Heart left ventricle (tissue), 16 donors: Measurements from ENCODE around the gene RBM20. TPM values are rescaled to one million over a fixed set of nuclear protein-coding genes. Genes with fewer than 3 reads are reported as not detected.
"Not testable (repeated sequence)": the region's sequence is repeated elsewhere in the genome, so short reads cannot be mapped to it uniquely, and the experiment has no call there.

Experiments used
- ATAC-seq, 4 donors: fragments of 200-7000 bp; cut with Tn5 transposase; one replicate each; pipeline ENCODE4 v1.9.1; 2020 to 2022; ENCODE audit warnings: moderate library complexity in 4 of 4, mild to moderate bottlenecking in 3 of 4, moderate number of reproducible peaks in 1 of 4
- DNase-seq, 5 donors: peaks; one replicate each; pipeline ENCODE4 v3.0.0-alpha.2; 2020
- H3K27ac ChIP-seq, 12 donors: fragments of 200-600 bp; sonication (generic) in 4 of 12; one replicate each; pipeline versions ENCODE4 v1.5.0 to v1.8.0; 2016 to 2022; ENCODE audit warnings: mild to moderate bottlenecking in 2 of 12
- H3K27me3 ChIP-seq, 9 donors: fragments of 200-600 bp; sonication (generic) in 2 of 9; one replicate each; pipeline versions ENCODE4 v1.5.1 to v1.8.0; 2016 to 2022; ENCODE audit warnings: mild to moderate bottlenecking in 3 of 9
- H3K36me3 ChIP-seq, 9 donors: fragments of 200-600 bp; sonication (generic) in 2 of 9; one replicate each; pipeline versions ENCODE4 v1.5.0 to v1.8.0; 2018 to 2022; ENCODE audit warnings: mild to moderate bottlenecking in 2 of 9
- H3K4me1 ChIP-seq, 12 donors: fragments of 200-600 bp; sonication (generic) in 4 of 12; one replicate each; pipeline versions ENCODE4 v1.5.0 to v1.8.0; 2016 to 2022; ENCODE audit warnings: mild to moderate bottlenecking in 3 of 12
- H3K4me3 ChIP-seq, 12 donors: fragments of 200-600 bp; sonication (generic) in 4 of 12; one replicate each; pipeline versions ENCODE4 v1.5.0 to v1.8.0; 2017 to 2022; ENCODE audit warnings: mild to moderate bottlenecking in 9 of 12, moderate library complexity in 4 of 12
- H3K9me3 ChIP-seq, 12 donors: fragments of 200-600 bp; sonication (generic) in 4 of 12; one replicate each; pipeline versions ENCODE4 v1.5.0 to v1.8.0; 2016 to 2022; ENCODE audit warnings: mild to moderate bottlenecking in 1 of 12
- POLR2A ChIP-seq, 2 donors: fragments of 450-650 bp; IDR thresholded peaks; one replicate each; pipeline ENCODE4 v1.6.1; 2017; ENCODE audit warnings: antibody characterized with exemption in 2 of 2, mild to moderate bottlenecking in 2 of 2, moderate library complexity in 2 of 2
- WGBS, 4 donors: extraction: QIAGEN DNeasy Blood & Tissue Kit in 2 of 4; methylation state at CpG; one replicate each; pipeline versions ENCODE4 v1.1.5 to v1.1.7; 2013 to 2018; 5-methylcytosine and 5-hydroxymethylcytosine counted together
- intact Hi-C, 10 donors: fragments of 100-400 bp; cut with DNase I; formaldehyde crosslinking; loops; one replicate each; pipeline versions ENCODE4 v1.11.1 to v1.14.2; 2022
- polyA plus RNA-seq, 2 donors: library from polyadenylated mRNA; stranded (reverse); fragments of 200-250 nt; gene quantifications; one replicate each; pipeline ENCODE4 v1.2.3, GENCODE V29; 2013
- total RNA-seq, 9 donors: library from RNA; depleted of rRNA in 2 of 9; stranded (reverse); fragments of >200 nt in 2 of 9; fragmentation: NEBNext Ultra II Directional in 3 of 9; extraction: Animal tissue kit (Norgen Biotek cat#: 25700) in 3 of 9; gene quantifications; one replicate each; pipeline versions ENCODE4 v1.1.0 to v1.2.4, GENCODE V29; 2016 to 2023
- TF ChIP-seq, protein P1 (sequence below), 12 donors: fragments of 200-600 bp; sonication (generic) in 4 of 12; IDR thresholded peaks; one replicate each; pipeline versions ENCODE4 v1.5.0 to v1.8.0; 2018 to 2022; ENCODE audit warnings: antibody characterized with exemption in 12 of 12, mild to moderate bottlenecking in 5 of 12
- donor health status: ischemic (EF 13 %, LVEDD 7.1; RV severe dilation, severe dysfunction).
- donor health status: healthy with polysubstance abuse.
- donor health status: DM: no; HTN: yes; CAD: no.
- donor health status: DM: no; HTN: no; CAD: no.
- donor health status: ischemic (EF 25% LVEDD 6.9; RV normal size, moderate dysfunction).
- donor health status: ischemic (EF 25% LVEDD 5.7; RV mildly dilated, moderate dysfunction).
- donor health status: healthy.
- donor health status: DM: yes; HTN: yes; CAD: no.
- donor health status: ischemic (EF 35%, LVEDD 5.7; RV mildly dilated, moderate dysfunction).
- donor health status: nonischemic (EF 11% LVEDD 7.7; RV severe dilation, severe dysfunction).
- donor health status: DM: yes; HTN: yes; CAD: no.
- donor health status: PGD.
- donor health status: ischemic (EF 29% LVEDD 5.4; RV normal size, mild dysfunction).
- donor health status: nonischemic (EF 23%, LVEDD 6.1; RV moderate dilation, normal function).

The RBM20 gene
- total and polyA plus RNA-seq, 11 donors, result 29.9 to 152 (median 91.2) TPM

DNA sequence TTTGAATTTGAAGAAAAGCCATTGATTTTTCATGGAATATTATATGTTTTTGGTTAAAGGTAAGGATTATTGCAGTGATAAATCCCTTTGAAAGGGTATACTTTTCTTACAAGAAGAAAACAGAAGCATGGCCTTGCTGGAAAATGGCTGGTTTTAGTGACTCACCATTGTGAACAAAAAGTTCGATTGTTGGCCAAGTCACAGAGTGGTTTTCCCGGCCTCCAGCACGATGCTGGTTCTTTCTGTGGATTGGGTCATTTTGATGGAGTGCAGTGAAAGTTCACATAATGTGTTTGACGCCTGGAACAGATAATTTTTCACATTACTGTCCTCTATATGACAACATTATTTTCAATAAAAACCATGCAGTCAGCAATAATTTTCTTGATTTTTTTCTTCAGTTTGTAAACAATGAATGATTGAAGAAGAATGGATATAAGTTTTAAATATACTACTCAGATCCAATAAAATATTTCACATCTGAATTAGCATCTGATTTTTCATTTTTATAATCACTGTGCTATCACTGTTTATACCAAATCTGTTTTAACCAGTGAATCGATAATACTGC lies 60.9 kb downstream of the RBM20 start:
- Histone ChIP-seq H3K4me3 (no peak overlapping the region), H3K27me3 (no peaks in the 10 kb centered on the region), H3K27ac (peak overlapping the region in 5 of 12 donors; percentile 42 to 79 (median 78)), H3K4me1 (peaks cover 0 to 65% (median 28%) of the 10 kb centered on the region in 12 donors), H3K9me3 (peaks cover 0 to 5% (median 0%) of the 10 kb centered on the region in 12 donors), H3K36me3 (no peaks in the 10 kb centered on the region)
- 66 to 79% (median 71%) methylated on average over 5 of the region's 5 CpGs for WGBS, 4 donors
- TF ChIP-seq, protein P1, sequence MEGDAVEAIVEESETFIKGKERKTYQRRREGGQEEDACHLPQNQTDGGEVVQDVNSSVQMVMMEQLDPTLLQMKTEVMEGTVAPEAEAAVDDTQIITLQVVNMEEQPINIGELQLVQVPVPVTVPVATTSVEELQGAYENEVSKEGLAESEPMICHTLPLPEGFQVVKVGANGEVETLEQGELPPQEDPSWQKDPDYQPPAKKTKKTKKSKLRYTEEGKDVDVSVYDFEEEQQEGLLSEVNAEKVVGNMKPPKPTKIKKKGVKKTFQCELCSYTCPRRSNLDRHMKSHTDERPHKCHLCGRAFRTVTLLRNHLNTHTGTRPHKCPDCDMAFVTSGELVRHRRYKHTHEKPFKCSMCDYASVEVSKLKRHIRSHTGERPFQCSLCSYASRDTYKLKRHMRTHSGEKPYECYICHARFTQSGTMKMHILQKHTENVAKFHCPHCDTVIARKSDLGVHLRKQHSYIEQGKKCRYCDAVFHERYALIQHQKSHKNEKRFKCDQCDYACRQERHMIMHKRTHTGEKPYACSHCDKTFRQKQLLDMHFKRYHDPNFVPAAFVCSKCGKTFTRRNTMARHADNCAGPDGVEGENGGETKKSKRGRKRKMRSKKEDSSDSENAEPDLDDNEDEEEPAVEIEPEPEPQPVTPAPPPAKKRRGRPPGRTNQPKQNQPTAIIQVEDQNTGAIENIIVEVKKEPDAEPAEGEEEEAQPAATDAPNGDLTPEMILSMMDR (IDR thresholded peaks at IDR 0.05), result no peak
- TF ChIP-seq POLR2A (IDR thresholded peaks at IDR 0.05), result no peak
- DNase-seq (no peak), ATAC-seq (no peak)
- intact Hi-C loops, result no loop called here

DNA sequence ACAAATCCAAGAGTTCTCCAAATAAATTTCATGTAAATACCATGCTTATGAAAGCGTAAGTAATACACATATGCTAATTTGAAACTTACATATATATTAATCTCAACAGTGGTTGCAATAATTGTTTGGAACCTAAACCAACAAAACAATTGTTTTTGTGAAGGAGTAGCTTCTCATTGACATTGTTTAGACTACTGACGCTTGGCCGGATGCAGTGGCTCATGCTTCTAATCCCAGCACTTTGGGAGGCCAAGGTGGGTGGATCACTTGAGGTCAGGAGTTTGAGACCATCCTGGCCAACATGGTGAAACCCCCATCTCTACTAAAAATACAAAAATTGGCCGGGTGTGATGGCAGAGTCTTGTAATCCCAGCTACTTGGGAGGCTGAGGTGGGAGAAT lies 61.5 kb downstream of the RBM20 start:
- H3K9me3 ChIP-seq, intact Hi-C loops, H3K27me3 ChIP-seq, ATAC-seq, H3K4me3 ChIP-seq, H3K36me3 ChIP-seq, DNase-seq: not testable (repeated sequence)
- Histone ChIP-seq H3K27ac (peak overlapping the region in 7 of 12 donors; percentile 71 to 83 (median 78)), H3K4me1 (peaks cover 0 to 66% (median 28%) of the 10 kb centered on the region in 12 donors)
- WGBS, 4 donors, result 68 to 77% (median 76%) methylated on average over 4 of the region's 4 CpGs

DNA sequence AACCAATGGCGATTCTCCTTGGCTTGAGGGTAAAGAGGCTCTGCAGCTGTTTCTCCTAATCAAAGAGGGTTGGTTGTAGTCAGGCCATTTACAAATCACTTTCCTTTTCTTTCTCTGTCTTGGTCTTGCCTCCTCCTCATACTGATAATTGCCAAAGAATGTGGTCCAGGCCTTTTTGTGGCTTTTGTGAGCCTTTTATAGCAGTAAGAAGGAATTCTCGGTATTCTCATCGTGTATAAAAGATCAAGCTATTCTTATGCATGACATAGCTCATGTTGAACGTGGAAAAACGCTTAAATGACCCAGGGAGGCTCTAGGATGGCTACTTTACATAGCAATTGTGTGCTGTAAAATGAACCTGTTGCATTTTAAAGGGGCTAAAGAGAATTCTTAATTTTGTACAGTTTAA lies 62.6 kb downstream of the RBM20 start:
- intact Hi-C loops, result no loop called here
- no peak for TF ChIP-seq POLR2A (IDR thresholded peaks at IDR 0.05)
- TF ChIP-seq, protein P1 (IDR thresholded peaks at IDR 0.05), result no peak
- Histone ChIP-seq H3K36me3 (no peaks in the 10 kb centered on the region), H3K4me3 (peak overlapping the region in 1 of 12 donors; percentile 16), H3K27ac (peak overlapping the region in 11 of 12 donors; percentile 18 to 83 (median 74)), H3K27me3 (no peaks in the 10 kb centered on the region), H3K9me3 (peaks cover 0 to 5% (median 0%) of the 10 kb centered on the region in 12 donors), H3K4me1 (peaks cover 0 to 63% (median 31%) of the 10 kb centered on the region in 12 donors)
- ATAC-seq, result no peak
- WGBS, 4 donors, result 29 to 36% (median 30%) methylated on average over 5 of the region's 5 CpGs
- no peak for DNase-seq

DNA sequence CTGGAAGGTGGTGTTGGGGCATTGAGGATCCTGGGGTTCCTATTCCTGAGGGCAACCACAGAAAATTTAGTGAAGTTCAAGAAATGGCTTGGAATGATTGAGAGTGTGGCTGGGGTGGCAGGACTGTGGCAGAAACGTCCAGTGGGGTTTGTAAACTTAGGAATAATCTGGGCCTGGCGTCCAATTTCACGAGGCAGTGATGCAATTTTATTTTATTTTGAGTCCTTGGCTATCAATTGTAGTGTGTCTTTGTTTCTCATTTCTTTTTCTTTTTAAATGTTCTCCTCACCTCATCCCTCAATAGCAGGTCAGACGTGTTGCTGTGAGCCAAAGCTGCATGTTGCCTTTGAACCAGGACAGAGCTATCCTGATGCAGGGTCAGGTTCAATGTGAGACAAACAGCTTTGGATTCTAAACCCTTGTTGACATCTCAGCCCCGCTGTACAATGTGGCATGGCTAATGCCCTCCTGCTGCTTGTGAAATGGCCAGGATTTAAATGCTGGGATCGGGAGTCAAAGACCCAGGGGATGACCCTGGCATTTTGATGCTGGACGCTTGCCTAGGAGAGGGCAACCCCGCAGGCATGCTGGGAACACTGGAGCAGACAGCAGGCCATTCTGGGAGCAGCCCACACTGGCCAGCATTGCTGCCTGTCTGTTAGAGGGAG lies 64.8 kb downstream of the RBM20 start:
- WGBS, 4 donors, result 35 to 51% (median 43%) methylated on average over 8 of the region's 8 CpGs
- DNase-seq, result peak in 2 of 5 donors; percentile 63 to 73
- Histone ChIP-seq H3K36me3 (no peaks in the 10 kb centered on the region), H3K4me3 (no peak overlapping the region), H3K4me1 (peaks cover 0 to 71% (median 36%) of the 10 kb centered on the region in 12 donors), H3K27ac (peak overlapping the region; percentile 4 to 83 (median 73)), H3K27me3 (no peaks in the 10 kb centered on the region), H3K9me3 (peaks cover 0 to 4% (median 0%) of the 10 kb centered on the region in 12 donors)
- peak; percentile 69 to 88 (median 74) for ATAC-seq
- intact Hi-C loops, result no loop called here
- TF ChIP-seq POLR2A (IDR thresholded peaks at IDR 0.05), result no peak
- TF ChIP-seq, protein P1 (IDR thresholded peaks at IDR 0.05), result no peak
